MV-4-11 (cell line): Measurements from ENCODE around the gene C11orf91.
"Not testable (repeated sequence)": the region's sequence is repeated elsewhere in the genome, so short reads cannot be mapped to it uniquely, and the experiment has no call there.

Source experiments
- DNase-seq: peaks from one replicate; lab custom pipeline; 2025; lab: John Stamatoyannopoulos, UW

C11orf91 gene

GRCh38 chr11:33696931-33697638 is 3.5 kb downstream of the C11orf91 start:
- DNase-seq = no peak

- no peak for DNase-seq
These were observed 4.2 kb downstream of the C11orf91 start for GRCh38 chr11:33696411-33696810.

- no peak for DNase-seq
These were observed 5.5 kb downstream of the C11orf91 start for GRCh38 chr11:33695051-33695566.

- DNase-seq = peak; percentile 50
These were observed 6.1 kb downstream of the C11orf91 start for GRCh38 chr11:33694346-33695050.

- DNase-seq = no peak
These were observed 8.1 kb downstream of the C11orf91 start for GRCh38 chr11:33692541-33692940.

GRCh38 chr11:33692013-33692504 is 8.6 kb downstream of the C11orf91 start:
- DNase-seq = peak; percentile 4

- DNase-seq = no peak
These were observed 9.4 kb downstream of the C11orf91 start for GRCh38 chr11:33691066-33691864.

- DNase-seq = no peak
These were observed 10.1 kb downstream of the C11orf91 start for GRCh38 chr11:33690290-33691065.

GRCh38 chr11:33689501-33689900 is 11.1 kb downstream of the C11orf91 start:
- no peak for DNase-seq

GRCh38 chr11:33689085-33689484 is 11.5 kb downstream of the C11orf91 start:
- no peak for DNase-seq

- DNase-seq = peak; percentile 10
These were observed 12.7 kb downstream of the C11orf91 start for GRCh38 chr11:33687733-33688479.

GRCh38 chr11:33685082-33685481 is 15.5 kb downstream of the C11orf91 start:
- no peak for DNase-seq

- no peak for DNase-seq
These were observed 16.5 kb downstream of the C11orf91 start for GRCh38 chr11:33684003-33684706.

GRCh38 chr11:33682446-33682845 is 18.2 kb downstream of the C11orf91 start:
- no peak for DNase-seq

GRCh38 chr11:33682019-33682418 is 18.6 kb downstream of the C11orf91 start:
- DNase-seq = no peak

GRCh38 chr11:33678616-33679015 is 22.0 kb downstream of the C11orf91 start:
- not testable (repeated sequence) for DNase-seq

GRCh38 chr11:33674035-33674814 is 26.4 kb downstream of the C11orf91 start:
- no peak for DNase-seq

GRCh38 chr11:33672273-33672672 is 28.4 kb downstream of the C11orf91 start:
- DNase-seq = no peak
